IPS DF 4.7 (cell line): Measurements from ENCODE around the gene GRIK5.
A peak's percentile ranks its signal among the peaks of the same experiment; 100 is the strongest.
"Not testable (repeated sequence)": the region's sequence is repeated elsewhere in the genome, so short reads cannot be mapped to it uniquely, and the experiment has no call there.

Source experiments
- DNase-seq: peaks from one replicate; pipeline ENCODE4 v3.0.0-alpha.2; 2013; ENCODE audit warnings: low spot score; ENCODE audit errors: extremely low read depth

Gene GRIK5

DNA sequence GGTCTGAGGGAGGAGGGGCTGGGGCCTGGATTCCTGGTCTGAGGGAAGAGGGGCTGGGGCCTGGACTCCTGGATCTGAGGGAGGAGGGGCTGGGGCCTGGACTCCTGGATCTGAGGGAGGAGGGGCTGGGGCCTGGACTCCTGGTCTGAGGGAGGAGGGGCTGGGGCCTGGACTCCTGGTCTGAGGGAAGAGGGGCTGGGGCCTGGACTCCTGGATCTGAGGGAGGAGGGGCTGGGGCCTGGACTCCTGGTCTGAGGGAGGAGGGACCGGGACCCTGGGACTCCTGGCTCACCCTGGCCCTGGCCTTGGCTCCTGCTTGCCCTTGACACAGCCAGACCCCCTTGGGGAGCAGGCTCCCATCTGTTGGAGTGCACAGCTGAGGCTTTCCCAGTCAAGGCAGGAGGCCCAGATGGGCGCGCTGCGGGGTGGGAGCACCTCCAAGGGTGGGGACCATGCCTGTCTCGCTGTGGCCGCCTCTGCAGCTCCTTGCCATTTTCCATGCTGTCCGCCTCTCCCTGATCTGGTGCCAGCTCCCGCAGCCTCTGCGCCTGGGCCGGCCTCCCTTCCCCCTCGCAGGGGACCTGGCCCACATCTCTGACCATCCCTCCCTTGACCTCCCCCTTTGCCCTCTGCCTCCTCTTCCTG, 78.0 kb downstream of the GRIK5 start:
- not testable (repeated sequence) for DNase-seq

DNA sequence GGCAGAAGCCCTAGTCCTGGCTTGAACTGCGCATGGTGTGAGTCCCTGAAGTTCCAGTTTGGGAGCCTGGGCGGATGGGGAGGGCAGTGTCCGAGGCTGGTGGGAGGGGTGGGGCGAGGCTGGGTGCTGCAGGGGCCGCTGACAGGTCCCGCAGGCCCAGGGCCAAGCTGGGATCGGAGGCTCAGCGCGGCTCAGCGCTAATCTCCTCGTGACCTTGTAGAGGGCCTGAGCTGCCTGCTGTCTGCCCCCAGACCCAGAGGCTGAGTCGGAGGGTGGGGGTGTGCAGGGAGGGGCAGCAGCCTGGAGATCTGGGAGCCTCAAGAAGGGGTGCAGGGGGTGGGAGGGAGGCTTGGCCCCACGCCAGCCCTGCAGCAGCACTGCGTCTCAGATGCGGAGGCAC, 79.0 kb downstream of the GRIK5 start:
- DNase-seq, result no peak

DNA sequence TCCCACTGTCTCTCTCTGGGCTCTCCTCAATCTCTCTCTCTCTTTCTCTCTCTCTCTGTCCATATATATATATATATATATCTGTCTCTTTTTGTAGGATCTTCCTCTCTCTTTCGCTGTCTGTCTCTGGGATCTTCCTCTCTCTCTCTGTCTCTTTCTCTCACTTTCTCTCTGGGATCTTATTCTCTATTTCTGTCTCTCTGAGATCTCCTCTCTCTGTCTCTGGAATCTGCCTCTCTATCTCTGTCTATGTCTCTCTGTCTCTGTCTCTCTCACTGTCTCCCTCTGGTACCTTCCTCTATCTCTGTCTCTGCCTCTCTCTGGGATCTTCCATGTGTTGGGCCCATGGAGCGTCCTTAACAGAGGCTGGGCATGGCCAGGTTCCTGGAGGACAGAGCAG, 79.4 kb downstream of the GRIK5 start:
- DNase-seq, result no peak

DNA sequence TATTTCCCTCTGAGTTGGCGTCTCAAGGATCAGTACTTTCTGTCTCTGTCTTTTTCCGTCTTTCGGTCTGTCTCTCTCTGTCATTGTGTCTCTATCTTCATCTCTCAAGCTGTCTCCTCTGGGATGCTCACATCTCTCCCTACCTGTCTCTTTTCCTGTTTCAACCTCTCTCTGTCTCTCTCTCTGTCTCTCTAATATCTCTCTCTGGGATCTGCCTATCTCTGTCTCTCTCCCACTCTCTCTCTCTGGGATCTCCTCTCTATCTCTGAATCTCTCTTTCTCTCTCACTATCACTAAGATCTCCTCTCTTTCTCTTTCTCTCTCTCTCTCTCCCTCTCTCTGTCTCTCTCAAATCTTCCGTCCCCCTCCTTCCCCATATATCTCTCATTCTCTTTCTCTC, 80.0 kb downstream of the GRIK5 start:
- DNase-seq, result no peak

DNA sequence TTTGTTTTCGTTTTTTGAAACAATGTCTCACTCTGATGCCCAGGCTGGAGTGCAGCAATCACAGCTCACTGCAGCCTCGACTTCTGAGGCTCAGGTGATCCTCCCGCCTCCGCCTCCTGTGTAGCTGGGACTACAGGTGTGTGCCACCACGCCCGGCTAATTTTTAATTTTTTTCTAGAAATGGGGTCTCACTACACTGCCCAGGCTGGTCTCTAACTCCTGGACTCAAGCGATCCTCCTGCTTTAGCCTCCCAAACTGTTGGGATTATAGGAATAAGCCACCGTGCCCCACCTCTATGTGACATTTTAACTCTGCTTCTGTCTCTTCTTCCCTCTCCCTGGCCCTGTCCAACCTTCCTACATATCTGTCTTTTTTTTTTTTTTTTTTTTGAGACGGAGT, 81.1 kb downstream of the GRIK5 start:
- DNase-seq, result no peak

DNA sequence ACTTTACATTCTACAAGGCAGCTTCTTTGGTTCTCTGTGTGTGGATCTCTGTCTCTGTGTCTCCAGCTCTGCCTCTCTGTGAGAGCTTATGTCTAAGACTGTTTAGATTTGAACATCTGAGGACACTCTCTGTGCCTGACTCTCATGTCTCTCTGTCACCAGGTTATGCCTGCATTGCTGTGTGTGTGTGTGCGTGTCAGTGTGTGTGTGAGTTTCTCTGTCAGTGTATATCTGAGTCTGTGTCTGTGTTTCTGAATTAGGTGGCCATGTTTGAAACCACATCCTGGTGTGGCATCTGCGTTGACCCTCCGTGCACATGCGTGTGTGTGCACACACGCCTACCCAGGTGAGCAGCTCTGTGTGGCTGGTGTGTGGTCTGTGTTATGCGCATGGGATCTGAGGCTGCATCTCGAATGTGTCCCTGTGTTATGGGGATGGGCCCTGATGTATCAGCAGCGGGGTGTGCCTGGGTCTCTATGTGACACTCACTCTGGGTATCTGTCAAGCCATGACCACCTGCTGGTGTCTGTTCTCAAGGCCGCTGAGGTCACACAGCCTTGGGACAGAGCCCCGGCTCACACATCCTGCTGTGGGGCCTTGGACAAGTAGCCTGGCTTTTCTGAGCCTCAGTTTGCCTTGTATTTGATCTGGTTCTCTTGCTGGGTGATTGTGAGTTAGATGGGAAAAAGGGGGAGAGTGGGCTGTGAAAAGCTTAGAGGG, 82.7 kb downstream of the GRIK5 start:
- DNase-seq, result no peak

DNA sequence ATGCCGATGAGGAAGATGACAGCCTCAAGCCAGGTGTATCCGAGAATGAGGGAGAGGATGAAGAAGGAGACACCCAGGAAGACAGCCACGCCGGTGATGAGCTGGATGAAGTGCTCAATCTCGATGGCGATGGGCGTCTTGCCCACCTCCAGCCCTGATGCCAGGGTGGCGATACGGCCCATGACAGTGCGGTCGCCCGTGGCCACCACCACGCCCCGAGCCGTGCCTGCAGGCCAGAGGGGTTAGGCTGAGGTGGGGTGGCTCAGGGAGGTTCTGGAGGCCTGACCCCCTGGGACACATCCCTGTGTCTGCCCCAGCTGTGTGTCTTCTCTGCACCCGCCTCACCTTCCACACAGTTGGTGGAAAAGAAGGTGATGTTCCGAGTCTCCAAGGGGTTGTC, 85.0 kb downstream of the GRIK5 start:
- no peak for DNase-seq

DNA sequence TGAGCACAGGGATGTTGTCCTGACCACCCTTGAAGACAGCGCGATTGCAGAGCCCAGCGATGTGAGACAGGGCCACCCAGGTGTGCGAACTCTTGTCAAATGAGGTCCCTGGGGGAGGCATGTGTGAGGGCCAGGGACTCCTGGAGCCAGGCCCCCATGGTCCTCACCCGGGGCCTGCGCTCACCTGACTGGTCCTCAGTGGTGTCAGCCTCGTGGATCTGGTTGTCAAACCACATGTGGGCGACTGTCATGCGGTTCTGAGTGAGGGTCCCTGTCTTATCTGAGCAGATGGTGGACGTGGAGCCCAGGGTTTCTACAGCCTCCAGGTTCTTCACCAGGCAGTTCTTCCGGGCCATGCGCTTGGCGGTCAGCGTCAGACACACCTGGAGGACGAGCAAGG, 88.3 kb downstream of the GRIK5 start:
- DNase-seq, result no peak

DNA sequence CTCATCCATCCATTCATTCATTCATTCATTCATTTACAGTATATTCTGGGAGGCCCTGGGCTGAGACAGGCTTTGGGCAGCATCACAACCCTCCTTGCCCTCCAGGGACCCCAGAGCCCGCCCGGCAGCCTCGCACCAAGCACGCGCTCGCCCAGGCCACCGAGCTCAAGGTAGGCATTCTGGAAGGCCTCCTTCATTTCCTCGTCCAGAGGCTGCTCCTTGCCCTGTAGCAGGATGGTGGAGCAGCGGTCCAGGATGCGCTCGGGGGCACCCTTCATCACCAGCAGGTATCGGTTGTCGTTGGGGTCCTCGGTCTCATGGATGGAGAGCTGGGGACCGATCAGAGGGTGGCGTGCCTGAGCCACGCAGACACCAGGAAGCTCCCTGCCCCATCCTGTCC, 91.5 kb downstream of the GRIK5 start:
- no peak for DNase-seq

DNA sequence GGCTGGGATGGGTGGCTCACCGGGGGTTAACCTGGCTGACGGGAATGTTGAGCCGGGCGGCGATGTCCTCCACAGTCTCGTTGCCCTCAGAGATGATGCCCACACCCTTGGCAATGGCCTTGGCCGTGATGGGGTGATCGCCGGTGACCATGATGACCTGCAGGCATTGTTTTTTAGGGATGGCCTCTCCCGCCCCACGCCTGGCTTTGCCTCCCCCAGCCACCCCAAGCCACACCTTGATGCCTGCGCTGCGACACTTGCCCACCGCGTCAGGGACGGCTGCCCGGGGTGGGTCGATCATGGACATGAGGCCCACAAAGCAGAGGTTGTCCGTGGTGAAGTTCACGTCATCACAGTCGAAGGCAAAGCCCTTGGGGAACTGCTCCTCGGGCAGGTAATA, 92.1 kb downstream of the GRIK5 start:
- no peak for DNase-seq

DNA sequence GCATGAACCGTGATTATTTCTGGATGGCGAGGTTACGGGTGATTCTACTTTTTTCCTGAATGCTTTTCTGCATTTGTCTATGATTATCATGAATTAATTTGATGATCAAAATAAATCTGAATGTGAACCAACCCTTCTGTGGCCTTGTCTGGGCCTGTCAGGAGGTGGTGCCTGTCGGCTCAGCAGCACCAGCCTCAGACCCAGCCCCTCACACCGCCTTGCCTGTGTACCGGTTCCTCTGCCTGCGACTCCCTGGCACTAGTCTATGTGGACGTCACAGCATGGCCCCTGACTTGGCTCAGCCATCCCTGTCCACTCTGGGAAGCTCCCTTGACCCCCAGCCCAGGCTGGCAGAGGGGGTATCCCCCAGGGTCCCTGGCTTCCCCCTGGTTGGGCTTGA, 95.4 kb downstream of the GRIK5 start:
- no peak for DNase-seq

DNA sequence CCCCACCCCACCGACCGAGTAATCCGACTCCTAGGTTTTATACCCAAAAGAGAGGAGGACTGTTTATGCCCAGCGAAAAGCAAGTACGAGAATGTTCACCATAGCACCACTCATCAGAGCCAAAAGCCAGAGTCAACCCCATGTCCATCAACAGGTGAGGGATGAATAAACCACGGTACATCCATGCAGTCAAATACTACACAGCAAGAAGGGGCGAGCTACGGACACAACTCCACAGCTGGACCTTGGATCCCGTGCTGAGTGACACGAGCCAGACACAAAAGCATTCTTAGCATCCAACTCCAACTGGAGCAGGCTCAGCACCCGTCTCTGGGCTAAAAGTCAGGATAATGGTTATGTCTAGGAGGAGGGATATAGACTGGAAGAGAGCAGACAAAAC, 98.6 kb downstream of the GRIK5 start:
- no peak for DNase-seq

DNA sequence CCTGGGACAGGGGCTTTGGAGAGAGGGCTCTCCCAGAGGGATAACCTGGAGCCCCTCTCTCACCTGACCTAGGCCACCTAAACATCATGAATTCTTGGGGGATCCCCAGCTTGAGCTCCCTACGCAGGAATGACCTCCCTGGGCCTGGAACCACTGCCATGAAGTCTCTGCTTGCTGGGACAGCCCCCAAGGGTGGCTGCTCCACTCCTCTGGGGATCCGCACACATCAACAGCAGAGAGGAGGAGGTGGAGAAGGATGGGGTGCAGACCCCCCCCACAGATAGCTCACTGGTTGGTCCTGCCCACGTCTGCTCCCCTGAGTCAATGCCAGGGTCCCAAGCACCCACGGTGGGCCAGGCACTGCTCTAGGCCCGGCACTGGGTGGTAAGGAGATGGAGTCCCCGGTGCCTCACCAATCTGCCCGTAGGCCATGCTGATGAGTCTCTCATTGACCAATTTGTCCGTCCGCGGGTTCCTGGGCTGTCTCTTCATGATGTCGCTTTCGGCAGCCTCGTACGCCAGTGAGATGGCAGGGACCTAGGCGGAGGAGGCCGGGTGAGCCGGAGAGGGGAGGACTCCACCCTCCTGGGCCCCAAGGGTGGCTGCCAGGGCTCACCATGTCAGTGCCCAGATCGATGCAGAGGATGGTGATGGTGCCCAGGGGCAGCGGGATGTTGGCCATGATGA, 100.1 kb downstream of the GRIK5 start:
- no peak for DNase-seq

DNA sequence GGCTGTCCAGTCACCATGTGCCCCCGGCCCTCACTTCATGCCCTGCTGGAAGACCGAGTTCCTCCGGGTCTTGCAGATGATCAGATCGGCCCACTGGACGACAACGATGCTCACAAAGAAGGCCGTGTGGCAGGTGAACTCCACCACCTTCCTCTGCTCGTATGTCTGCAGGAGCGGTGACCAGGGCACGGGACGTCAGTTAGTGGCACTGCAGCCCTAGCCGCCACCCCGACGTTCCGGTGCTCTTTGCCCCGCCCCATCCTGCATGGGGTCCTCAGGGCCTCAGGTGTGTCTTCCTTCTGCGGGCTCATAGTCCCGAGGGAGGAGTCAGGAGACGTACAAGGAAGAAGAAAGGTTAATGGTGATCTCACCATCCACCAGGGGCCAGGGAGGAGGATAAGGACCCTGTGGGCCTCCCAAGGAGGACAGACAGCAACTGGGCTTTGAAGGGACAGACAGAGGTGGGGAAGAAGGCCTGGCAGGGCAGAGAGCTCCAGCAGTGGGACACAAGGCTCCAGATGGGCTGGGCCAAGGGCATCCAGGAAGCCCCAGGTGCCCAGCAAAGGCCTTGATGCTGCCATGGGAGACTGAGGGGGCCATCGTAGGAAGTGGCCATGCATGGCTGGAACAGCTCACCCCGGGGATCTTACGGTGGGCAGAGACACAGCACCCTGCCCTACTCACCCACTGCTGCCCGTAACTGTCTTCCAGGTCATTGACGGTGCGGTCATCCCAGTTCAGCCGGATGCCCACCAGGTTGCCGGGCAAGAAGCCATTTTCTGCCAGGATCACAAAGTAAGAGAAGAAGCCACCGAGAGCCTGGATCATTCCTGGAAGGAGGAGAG, 101.0 kb downstream of the GRIK5 start:
- DNase-seq, result no peak

DNA sequence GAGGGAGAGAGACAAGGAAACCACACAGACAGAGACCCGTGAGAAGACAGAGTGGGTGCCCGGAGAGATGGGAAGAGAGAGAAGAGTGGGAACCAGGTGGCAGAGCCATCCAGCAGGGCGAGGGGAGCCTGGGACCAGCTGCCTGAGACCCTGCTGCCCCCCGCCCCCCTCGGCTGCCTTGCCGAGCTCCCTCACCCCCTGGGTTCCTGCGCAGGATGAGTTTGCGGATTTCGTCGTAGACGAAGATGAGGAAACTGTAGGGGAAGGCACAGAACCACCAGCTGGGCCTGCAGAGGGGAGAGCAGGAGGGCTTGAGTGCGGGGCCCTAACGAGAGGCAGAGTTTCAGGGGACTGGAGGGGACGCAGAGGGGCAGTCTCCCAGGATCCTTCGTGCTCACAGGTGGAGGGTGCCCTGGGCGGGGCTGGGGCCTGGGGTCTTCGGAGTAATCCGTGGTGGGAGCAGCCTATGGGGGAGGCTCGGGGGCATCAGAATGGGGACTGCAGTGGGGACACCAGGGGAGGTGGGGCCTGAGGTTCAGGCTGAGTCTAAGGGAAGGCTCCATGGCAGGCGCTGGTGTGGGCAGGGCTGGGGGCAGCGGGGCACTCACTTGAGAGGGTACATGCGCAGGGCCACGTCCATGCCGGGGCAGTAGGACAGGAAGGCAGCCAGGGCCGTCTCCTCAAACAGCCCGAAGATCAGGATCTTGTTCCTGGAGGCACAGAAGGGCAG, 102.8 kb downstream of the GRIK5 start:
- no peak for DNase-seq

DNA sequence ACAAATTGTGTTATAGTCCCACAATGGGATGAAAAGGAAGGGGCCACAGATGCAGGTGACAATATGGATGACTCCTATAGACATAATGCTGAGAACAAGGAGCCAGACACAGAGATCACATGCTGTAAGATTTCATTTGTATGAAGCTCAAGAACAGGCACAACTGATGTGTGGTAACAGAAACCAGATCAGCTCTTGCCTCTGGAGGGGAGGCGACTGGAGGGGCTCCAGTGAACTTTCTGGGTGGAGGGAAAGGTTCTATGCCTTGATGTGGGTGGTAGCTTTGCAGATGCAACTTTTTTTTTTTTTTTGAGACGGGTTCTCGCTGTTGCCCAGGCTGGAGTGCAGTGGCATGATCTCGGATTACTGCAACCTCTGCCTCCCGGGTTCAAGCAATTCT, 104.9 kb downstream of the GRIK5 start:
- DNase-seq, result no peak

DNA sequence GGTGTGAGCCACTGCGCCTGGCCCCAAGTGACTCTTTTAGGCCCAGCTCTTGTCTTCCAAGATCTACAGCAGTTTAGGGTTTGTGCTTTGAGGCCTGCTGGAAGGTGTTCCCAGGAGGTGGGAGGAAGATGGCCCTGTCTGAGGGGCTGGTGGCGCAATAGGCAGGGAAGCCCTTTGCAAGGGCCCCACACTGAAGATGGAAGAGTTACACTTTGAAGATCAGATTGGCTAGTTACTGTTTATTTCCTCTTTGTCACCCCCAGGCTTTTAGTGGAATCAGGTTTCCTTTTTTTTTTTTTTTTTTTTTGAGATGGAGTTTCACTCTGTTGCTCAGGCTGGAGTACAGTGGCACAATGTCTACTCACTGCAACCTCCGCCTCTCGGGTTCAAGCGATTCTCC, 109.0 kb downstream of the GRIK5 start:
- DNase-seq, result no peak

DNA sequence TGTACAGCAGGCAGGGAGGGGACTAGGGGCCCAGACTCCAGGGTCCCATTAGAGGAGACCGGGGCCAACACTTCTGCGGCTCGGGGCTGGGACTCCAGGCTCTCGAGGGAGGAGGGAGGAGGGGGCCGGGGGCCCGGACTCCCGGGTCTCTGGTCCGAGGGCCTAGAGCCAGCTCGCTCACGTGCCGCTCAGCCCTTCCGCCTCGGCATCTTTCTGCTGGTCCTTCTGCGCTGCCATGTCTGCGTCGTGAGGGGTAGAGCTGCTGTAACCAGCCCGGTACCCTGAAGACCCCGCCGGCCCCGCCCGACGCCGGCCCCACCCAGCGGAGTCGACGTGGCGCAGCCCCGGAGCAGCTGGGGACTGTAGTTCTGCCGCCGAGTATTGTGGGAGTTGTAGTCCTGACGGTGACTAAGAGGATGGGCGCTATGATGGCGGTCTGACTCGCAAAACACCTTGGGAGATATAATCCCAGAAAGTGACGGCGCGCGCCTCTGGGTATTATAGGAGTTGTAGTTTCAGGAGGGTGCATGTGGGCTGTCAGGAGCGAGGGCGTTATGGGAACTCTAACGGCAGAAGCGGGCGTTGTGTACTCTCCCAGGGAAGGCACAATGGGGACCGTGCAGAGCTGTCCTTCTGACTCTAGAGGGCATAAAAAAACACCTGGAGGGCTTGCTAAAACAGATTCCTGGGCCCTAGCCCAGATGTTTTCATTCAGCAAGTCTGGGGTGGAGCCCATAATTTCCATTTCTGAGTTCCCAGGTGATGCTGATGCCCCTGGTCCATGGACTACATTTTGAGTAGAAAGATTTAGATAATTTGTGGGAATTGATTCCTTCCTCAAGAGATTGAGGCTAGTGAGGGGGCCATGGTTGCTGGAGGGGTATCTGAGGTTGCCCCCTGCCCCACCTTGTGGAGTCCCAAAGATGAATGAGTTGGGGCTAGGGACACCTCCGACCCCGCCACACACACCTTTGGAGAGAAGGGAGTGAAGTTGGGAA, 110.7 kb downstream of the GRIK5 start, which contains the start of gene RABAC1:
Gene RABAC1 (minus strand): TSS at position 266 of the 998 bp plus-strand sequence. CDS start 29 bp downstream, at position 237.
- DNase-seq, result peak; percentile 92

DNA sequence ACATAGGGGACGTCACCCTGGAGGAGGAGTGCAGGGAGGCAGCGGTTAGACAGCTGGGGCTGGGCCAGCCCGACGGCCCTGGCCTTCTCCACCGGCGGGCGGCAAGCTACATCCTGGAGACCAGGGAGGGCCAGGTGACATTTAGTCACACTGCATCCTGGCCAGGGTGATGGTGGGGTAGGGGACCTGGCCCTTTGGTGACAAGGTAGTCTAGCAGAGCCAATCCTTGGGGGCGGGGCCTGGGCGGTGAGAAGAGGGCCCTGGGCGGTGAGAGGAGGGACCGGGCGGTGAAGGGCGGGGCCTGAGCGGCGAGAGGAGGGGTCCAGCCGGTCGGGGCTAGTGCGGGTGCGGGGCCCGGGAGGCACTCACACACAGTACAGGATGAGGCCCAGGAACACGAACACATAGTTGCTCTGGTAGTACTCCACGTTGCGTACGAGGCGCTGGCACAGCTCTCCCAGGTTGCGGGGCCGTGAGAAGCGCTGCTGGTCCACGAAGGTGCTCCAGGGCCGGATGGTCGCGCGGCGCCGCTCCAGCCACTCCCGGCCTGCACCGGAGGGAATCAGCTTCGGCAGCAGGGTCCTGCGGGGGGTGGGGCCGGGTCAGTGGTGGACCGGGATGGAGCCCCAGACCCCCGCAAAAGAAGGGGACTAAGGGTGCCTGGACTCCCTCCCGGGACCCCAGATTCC, 111.5 kb downstream of the GRIK5 start:
- DNase-seq, result no peak
